Fibroblast of villous mesenchyme (primary cell): ENCODE measurements around the gene EQTN. TPM values are rescaled to one million over a fixed set of nuclear protein-coding genes. Genes with fewer than 3 reads are reported as not detected.

ENCODE experiments used
- DNase-seq: peaks from one replicate; pipeline ENCODE4 v3.0.0-alpha.2; 2010; ENCODE audit warnings: low read depth
- H3K4me3 ChIP-seq: 2 replicates; pipeline ENCODE4 v1.5.1; 2011; ENCODE audit warnings: low read depth, mild to moderate bottlenecking, low read length
- total RNA-seq: library from RNA; depleted of rRNA; stranded (reverse); fragments of >200 nt; gene quantifications from 2 replicates; pipeline ENCODE4 v1.2.3, GENCODE V29; 2012
- TF ChIP-seq, protein P1 (sequence below): IDR thresholded peaks from 2 replicates; pipeline ENCODE4 v1.5.1; 2012; ENCODE audit warnings: low read depth, mild to moderate bottlenecking, low read length; ENCODE audit not compliant: insufficient read depth

Gene EQTN
- total RNA-seq, 1 donor = not detected

DNA sequence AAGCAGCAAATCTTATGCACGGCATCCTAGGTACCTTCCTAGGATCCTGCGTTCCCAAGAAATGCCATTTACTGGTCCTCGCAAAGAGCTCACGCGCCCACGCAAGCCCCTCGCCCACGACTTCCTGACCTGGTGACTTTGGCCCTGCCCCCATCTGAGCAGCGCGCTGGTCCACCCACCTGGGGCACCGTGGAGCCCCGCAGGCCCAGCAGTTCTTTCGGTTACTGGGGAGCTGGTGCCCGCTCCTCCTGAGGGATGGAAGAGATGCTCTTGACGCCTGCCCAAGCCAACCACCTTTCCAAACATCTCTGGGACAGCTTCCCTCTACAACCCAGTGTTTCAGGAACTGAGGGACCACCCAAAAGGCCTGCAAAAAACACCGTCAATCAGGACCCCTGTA lies 16.7 kb downstream of the EQTN start:
- no peak for DNase-seq
- TF ChIP-seq, protein P1, sequence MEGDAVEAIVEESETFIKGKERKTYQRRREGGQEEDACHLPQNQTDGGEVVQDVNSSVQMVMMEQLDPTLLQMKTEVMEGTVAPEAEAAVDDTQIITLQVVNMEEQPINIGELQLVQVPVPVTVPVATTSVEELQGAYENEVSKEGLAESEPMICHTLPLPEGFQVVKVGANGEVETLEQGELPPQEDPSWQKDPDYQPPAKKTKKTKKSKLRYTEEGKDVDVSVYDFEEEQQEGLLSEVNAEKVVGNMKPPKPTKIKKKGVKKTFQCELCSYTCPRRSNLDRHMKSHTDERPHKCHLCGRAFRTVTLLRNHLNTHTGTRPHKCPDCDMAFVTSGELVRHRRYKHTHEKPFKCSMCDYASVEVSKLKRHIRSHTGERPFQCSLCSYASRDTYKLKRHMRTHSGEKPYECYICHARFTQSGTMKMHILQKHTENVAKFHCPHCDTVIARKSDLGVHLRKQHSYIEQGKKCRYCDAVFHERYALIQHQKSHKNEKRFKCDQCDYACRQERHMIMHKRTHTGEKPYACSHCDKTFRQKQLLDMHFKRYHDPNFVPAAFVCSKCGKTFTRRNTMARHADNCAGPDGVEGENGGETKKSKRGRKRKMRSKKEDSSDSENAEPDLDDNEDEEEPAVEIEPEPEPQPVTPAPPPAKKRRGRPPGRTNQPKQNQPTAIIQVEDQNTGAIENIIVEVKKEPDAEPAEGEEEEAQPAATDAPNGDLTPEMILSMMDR = no peak
- no peak overlapping the region for H3K4me3 ChIP-seq

DNA sequence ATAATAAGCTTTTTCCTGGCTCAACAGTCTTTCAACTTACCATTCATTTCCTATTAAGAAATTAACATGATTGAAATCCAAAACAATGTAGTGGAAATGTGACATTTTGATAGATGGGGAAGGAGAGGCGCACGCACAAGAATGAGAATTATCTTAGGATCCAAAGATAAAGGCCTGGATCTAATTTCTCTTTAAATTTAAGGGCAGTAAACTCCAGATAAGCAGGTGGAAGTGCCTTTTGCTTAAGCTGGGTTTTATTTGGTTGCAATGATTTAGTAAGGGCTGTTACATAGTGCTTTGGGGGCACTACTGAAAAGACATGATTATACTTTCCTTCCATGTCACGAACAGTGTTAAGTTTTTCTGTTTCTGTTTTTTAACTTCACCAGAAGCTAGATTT lies 17.3 kb downstream of the EQTN start:
- TF ChIP-seq, protein P1 = no peak
- DNase-seq = no peak
- no peak overlapping the region for H3K4me3 ChIP-seq

DNA sequence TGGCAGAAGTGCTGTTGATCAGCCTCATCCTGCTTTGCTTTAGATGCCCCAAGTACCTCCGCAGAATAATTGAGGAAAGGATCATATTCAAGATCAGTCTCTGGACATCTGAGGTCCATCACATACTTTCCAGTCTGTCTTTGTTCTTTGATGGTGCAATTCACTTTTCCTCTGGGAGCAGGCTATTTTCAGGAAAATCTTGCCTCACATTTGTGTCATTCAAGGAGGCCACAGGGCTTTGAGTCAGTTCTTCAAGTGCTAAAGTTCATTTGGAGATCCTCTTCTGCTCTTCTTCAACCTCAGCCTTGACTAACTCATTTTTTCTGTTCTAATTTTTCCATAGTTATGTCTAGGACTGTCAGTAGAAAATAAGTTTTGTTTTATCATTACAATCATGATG lies 18.6 kb downstream of the EQTN start:
- TF ChIP-seq, protein P1 = no peak
- peak; percentile 28 for DNase-seq
- H3K4me3 ChIP-seq = no peak overlapping the region

DNA sequence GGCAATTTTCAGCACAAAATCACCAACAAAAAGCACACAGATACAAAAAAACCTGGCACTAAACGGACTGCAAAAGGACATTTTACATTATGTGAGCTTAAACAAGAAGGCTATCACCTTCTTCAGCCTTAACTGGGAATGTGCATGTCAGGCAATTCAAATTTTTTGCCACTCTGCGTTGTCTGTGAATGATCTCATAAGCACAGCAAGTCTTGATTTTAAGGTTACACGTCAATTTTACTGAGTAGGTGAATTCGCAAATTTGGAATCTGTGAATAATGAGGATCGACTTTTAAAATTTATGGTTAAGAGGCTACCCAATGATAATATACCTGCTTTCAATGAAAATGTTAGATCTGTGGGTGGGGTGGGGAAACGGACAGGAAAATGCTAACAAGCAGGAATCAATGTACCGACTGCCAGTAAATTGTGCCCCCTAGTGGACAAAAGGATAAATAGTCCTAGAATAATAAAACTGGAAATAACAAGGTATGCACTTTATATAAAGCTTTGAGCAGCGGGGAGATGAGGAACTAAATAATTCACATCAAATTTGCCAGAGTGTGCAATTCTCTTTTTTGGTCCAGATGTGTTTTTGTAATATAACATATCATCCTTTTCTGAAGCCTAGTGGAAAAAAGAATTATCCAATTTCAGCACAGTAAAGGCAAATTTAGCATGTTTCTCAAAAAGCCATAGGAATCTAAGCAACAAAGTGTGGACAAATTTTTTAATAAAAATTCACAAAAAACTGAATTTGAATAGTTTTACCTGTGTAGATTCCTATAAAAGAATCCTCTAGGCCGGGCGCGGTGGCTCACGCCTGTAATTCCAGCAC lies 20.5 kb downstream of the EQTN start:
- peak overlapping the region; percentile 1 for H3K4me3 ChIP-seq
- DNase-seq = peak; percentile 76
- TF ChIP-seq, protein P1 = peak; percentile 68

DNA sequence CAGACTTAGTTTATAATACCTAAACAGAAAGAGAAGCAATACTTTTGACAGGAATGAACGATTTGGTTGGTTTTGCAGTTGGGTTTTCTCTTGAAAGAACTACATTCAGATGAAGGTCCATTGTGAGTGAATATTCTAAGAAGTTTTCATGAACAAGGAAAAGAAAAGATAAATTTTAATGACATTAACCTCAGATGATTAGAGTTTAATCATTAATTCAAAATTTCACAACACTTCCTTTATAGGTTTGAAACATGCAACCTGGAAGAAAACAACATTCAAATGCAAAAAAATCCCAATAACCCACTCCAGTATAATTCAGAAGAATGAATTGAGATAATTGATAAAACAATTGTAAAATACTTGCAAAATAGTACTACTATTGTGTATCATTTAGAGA lies 23.8 kb downstream of the EQTN start:
- TF ChIP-seq, protein P1 = no peak
- DNase-seq = no peak
- H3K4me3 ChIP-seq = no peak overlapping the region

DNA sequence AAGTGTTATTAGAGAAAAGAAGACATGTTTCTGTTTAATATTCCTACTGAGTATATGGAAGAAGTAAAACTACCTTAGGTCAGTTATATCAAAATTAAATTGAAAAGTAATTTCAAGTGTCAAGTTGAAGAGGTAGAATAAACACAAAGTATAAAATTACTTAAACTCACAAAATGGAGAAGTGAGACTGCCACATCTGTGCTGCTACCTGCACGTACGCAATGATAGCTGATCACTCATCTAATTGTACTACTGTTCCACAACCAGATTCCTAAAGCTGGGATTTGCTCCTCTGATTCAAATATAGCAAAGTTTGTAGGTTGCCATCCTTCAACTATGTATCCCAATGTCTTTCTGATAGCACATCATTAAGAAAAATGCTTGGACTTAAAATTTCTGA lies 24.8 kb downstream of the EQTN start:
- no peak overlapping the region for H3K4me3 ChIP-seq
- TF ChIP-seq, protein P1 = no peak
- DNase-seq = no peak
